Fibroblast of pulmonary artery (primary cell): ENCODE results near the gene DUSP15.

Source experiments
- DNase-seq: peaks from one replicate; pipeline ENCODE4 v3.0.0-alpha.2; 2010; ENCODE audit warnings: low read depth
- H3K4me3 ChIP-seq: replicated peaks from 2 replicates; pipeline ENCODE4 v1.5.1; 2011; ENCODE audit warnings: low read depth, mild to moderate bottlenecking, control low read depth, low read length, moderate library complexity
- TF ChIP-seq, protein P1 (sequence below): IDR thresholded peaks from 2 replicates; pipeline ENCODE4 v1.5.1; 2011; ENCODE audit warnings: mild to moderate bottlenecking, control low read depth, low read length, inconsistent platforms; ENCODE audit errors: missing control alignments

DUSP15 gene

DNA sequence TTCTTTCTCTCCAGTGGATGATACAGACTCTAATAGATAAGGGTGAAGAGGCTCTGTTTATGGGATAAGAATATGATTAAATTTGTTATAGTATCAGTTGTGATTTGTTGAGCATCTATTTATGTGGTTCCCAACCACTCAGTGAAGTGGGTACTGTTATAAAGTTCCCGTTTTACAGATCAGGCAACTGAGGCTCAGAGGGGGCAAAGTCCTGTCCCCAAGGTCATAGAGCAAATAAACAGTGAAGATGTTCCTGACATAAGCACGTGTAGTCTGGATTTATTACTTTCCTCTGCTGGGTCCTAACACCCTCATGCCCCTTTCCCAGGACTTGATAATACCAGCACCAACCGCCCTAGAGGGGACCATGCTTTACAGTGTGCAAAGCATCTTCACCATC is 4.1 kb downstream of the DUSP15 start:
- TF ChIP-seq, protein P1, sequence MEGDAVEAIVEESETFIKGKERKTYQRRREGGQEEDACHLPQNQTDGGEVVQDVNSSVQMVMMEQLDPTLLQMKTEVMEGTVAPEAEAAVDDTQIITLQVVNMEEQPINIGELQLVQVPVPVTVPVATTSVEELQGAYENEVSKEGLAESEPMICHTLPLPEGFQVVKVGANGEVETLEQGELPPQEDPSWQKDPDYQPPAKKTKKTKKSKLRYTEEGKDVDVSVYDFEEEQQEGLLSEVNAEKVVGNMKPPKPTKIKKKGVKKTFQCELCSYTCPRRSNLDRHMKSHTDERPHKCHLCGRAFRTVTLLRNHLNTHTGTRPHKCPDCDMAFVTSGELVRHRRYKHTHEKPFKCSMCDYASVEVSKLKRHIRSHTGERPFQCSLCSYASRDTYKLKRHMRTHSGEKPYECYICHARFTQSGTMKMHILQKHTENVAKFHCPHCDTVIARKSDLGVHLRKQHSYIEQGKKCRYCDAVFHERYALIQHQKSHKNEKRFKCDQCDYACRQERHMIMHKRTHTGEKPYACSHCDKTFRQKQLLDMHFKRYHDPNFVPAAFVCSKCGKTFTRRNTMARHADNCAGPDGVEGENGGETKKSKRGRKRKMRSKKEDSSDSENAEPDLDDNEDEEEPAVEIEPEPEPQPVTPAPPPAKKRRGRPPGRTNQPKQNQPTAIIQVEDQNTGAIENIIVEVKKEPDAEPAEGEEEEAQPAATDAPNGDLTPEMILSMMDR = no peak
- no peak overlapping the region for H3K4me3 ChIP-seq
- DNase-seq = no peak

DNA sequence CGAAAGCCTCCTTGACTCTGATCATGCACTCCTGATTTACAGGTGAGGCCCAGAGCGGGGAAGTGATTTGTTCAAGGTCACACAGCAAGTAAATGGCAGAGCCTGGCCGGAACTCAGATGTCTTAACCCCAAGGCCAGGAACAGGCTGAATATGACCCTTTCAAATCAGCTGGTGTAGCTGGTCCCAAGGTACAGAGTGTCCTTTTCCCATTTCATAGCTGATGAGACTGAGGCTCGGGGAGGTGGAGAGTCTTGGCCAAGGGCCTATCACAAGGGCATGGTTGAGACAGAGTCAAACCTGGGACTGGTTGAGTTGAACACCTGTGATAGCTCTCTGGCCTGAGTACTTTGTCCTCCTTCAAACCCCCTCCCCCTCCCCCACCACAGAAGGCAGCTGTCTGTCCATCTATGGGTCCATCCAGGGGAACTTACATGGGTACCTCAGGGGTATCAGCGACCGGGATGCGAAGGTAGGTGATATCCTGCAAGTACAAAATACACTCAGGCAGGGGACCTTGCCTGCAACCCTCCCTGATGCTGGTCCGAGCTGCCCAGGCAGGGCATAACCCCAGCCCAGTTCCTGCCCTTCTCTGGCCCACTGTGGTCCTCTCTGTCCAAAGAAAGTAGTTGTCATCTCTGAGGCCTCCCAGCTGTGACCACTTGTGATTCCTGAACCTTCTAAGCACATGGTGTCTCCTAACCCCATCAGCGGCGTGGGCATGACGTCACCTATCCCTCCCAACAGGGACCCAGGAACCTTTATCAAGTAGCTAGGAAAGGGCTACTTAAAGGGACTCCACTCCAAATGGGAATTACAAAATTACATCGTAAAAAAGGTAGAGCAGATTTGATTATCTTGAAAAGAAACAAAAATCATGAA is 5.6 kb downstream of the DUSP15 start:
- DNase-seq = no peak
- no peak overlapping the region for H3K4me3 ChIP-seq
- TF ChIP-seq, protein P1 = no peak

DNA sequence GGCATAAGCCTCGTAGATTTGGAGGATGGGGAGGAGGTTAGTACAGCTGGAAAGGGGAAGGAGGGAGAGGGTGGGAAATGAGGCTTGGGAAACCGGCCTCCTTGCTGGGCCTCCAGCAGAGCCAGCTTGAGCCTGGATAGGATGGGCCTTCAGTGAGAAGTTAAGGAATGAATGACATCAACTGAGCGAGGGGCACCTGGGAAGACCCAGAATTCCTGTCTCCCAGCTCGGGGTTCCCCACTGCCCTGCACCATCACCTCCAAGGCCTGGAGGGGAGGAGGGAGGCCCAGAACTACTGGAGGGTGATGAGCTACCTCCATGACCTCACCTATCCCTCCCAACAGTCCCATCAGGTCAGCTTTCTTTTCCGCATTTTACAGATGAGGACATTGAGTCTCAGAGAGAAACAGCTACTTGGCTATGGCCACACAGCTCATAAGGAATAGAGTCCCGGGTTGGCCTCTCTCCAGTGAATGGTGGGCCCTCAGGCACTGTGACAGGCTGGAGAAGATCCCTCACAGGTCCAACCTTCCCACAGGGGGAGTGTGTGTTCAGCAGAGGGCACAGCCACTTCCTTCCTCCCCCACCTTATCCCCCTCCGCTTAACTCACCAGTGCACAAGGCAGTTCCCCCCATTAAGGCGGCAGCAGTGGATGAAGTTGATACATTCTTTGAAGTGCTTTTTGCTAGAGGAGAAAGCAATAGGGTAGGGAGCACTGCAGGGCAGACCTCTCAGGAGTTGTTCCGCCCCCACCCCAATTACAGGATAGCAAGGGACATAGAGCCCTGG is 6.8 kb downstream of the DUSP15 start:
- no peak overlapping the region for H3K4me3 ChIP-seq
- TF ChIP-seq, protein P1 = no peak
- DNase-seq = no peak

DNA sequence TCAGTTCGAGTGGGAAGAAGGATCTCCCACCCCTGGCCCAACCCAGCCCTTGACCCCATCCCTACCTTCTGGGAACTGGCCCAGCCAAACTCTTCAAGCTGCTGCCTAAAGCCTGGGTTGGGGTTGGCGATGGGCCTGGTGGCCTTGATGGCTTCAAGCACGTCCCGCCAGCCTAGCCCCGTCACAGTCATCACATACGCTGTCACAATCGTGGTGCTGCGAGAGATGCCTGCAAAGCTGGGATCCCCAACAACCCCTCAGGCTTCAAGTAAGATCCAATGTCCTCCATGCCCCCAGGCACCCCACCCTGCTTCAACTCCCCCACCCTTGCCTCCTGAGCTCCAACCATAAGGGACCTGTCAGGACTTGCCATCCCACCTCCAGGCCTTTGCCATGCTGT is 7.8 kb downstream of the DUSP15 start:
- TF ChIP-seq, protein P1 = no peak
- DNase-seq = no peak
- no peak overlapping the region for H3K4me3 ChIP-seq

DNA sequence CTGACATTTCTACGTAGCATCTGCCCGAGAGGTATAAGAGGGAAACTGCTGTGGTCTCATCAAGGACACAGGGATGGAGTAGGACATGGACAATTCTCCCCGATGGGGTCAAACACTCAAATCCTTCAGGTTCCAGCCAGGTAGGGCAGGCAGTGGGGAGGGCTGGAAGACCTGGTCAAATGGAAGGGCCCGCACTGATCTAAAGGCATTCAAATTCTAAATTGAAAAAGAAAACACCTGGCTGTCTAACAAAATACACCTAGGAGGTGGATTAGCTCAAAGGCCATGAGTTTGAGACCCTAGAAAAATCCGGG is 8.2 kb downstream of the DUSP15 start:
- TF ChIP-seq, protein P1 = no peak
- DNase-seq = no peak
- H3K4me3 ChIP-seq = no peak overlapping the region

DNA sequence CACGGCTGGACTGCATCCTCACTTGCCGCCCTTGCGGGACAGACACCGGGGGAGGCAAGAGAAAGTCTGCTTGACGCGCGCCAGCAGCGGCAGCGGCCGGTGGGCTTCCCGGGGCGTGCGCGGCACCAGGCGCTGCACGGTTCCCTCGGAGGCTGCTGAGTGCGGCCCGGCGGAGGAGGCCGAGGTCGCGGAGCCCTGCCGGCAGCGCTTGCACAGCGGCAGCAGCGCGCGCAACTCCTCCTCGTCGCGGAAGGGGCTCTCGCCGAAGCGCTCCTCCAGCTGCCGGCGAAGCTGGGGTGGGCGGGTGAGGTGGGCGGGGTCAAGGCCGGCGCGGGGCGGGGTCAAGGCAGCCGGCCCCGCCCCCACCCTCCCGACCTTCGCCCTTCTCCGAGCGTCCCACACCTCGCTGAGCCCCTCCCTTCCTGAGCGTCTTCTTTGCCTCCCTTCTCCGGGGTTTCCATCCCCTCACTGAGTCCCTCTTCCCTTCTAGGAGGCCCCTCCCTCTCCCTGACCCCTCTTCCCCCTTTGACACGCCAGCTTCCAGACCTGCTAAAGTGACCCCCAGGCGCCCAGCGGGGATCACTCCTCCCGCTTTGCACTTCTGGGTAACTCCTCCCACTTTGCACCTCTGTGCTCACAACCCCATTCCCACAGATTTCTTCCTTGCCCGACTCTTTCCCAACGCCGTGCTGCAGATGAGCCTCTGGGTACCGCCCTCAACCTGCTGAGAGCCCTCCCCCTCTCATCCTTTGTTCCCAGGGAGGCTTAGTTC is 8.8 kb downstream of the DUSP15 start:
- H3K4me3 ChIP-seq = peak overlapping the region; percentile 44
- TF ChIP-seq, protein P1 = no peak
- DNase-seq = peak; percentile 64
